Type B pancreatic cell (in vitro differentiated cells): ENCODE measurements around the gene DNAJC5. TPM values are rescaled to one million over a fixed set of nuclear protein-coding genes. Genes with fewer than 3 reads are reported as not detected.
"Not testable (repeated sequence)": the region's sequence is repeated elsewhere in the genome, so short reads cannot be mapped to it uniquely, and the experiment has no call there.

Source experiments
- DNase-seq: peaks from one replicate; pipeline ENCODE4 v3.0.0; 2021; ENCODE audit warnings: mixed read lengths; ENCODE audit not compliant: unreplicated experiment; ENCODE audit errors: extremely low spot score
- H3K27ac Mint-ChIP-seq: 2 replicates; pipeline ENCODE4 v1.8.0; 2021; ENCODE audit warnings: mild to moderate bottlenecking, mixed read lengths
- H3K27me3 Mint-ChIP-seq: 2 replicates; pipeline ENCODE4 v1.8.0; 2021; ENCODE audit warnings: mixed read lengths
- H3K36me3 Mint-ChIP-seq: 2 replicates; pipeline ENCODE4 v1.8.0; 2021; ENCODE audit warnings: mixed read lengths
- H3K4me1 Mint-ChIP-seq: one replicate; pipeline ENCODE4 v1.8.0; 2021; ENCODE audit warnings: mixed read lengths; ENCODE audit not compliant: unreplicated experiment
- H3K4me3 Mint-ChIP-seq: 2 replicates; pipeline ENCODE4 v1.8.0; 2021; ENCODE audit warnings: mild to moderate bottlenecking, mixed read lengths
- H3K9me3 Mint-ChIP-seq: 2 replicates; pipeline ENCODE4 v1.8.0; 2021; ENCODE audit warnings: mixed read lengths
- CTCF ChIP-seq: fragments of 200-600 bp; sonication (generic); conservative IDR thresholded peaks from 2 replicates; pipeline ENCODE4 v1.5.0; 2021; ENCODE audit warnings: antibody characterized with exemption, mild to moderate bottlenecking
- total RNA-seq: library from RNA; stranded (reverse); gene quantifications from 2 replicates; pipeline ENCODE4 v1.2.1, GENCODE V29; 2021; ENCODE audit warnings: low replicate concordance

DNAJC5 gene
- total RNA-seq, 1 donor from 2014 or later = 44.1 TPM

- Mint-ChIP-seq H3K4me1 (peaks cover 4% of the 10 kb centered on the region), H3K27me3 (no peaks in the 10 kb centered on the region)
Observed at GRCh38 chr20:63970714-63971431, 75.9 kb downstream of the DNAJC5 start.

GRCh38 chr20:63971960-63972311 lies 77.0 kb downstream of the DNAJC5 start:
- not testable (repeated sequence) for H3K36me3 Mint-ChIP-seq, H3K9me3 Mint-ChIP-seq, H3K4me1 Mint-ChIP-seq, H3K27me3 Mint-ChIP-seq, H3K27ac Mint-ChIP-seq, DNase-seq
- peak overlapping the region; percentile 70 for H3K4me3 Mint-ChIP-seq

More at GRCh38 chr20:63970714-63971431, 75.9 kb downstream of the DNAJC5 start:
- TF ChIP-seq CTCF = no peak
- no peaks in the 10 kb centered on the region for H3K36me3 Mint-ChIP-seq
- no peak for DNase-seq
- no peak overlapping the region for H3K27ac Mint-ChIP-seq
- H3K4me3 Mint-ChIP-seq = peak overlapping the region; percentile 72
- H3K9me3 Mint-ChIP-seq = no peaks in the 10 kb centered on the region

GRCh38 chr20:63972312-63973159 lies 77.6 kb downstream of the DNAJC5 start:
- Mint-ChIP-seq H3K27ac (no peak overlapping the region), H3K36me3 (no peaks in the 10 kb centered on the region), H3K4me3 (peak overlapping the region; percentile 70), H3K4me1 (peaks cover 4% of the 10 kb centered on the region), H3K27me3 (peaks cover 6% of the 10 kb centered on the region), H3K9me3 (no peaks in the 10 kb centered on the region)
- TF ChIP-seq CTCF = no peak
- DNase-seq = no peak

GRCh38 chr20:63973160-63973479 lies 78.2 kb downstream of the DNAJC5 start:
- no peaks in the 10 kb centered on the region for H3K9me3 Mint-ChIP-seq
- no peak overlapping the region for H3K27ac Mint-ChIP-seq
- no peak for DNase-seq
- no peak for TF ChIP-seq CTCF
- H3K27me3 Mint-ChIP-seq = peaks cover 8% of the 10 kb centered on the region
- H3K4me3 Mint-ChIP-seq = peak overlapping the region; percentile 70
- peaks cover 4% of the 10 kb centered on the region for H3K4me1 Mint-ChIP-seq
- H3K36me3 Mint-ChIP-seq = no peaks in the 10 kb centered on the region

- Mint-ChIP-seq H3K27ac (peak overlapping the region; percentile 40), H3K4me3 (peak overlapping the region; percentile 37), H3K4me1 (peaks cover 4% of the 10 kb centered on the region), H3K9me3 (no peaks in the 10 kb centered on the region), H3K36me3 (no peaks in the 10 kb centered on the region), H3K27me3 (peaks cover 8% of the 10 kb centered on the region)
- peak; percentile 100 for TF ChIP-seq CTCF
- DNase-seq = peak; percentile 95
Observed at GRCh38 chr20:63973636-63974401, 78.9 kb downstream of the DNAJC5 start.
